DND-41 (cell line): ENCODE data around the gene KRT80.

Experiments
- ATAC-seq: fragments of 200-7000 bp; cut with Tn5 transposase; 3 replicates; pipeline ENCODE4 v1.9.1; 2021; ENCODE audit warnings: low read depth; ENCODE audit not compliant: insufficient read depth
- DNase-seq: peaks from one replicate; pipeline ENCODE4 v3.0.0-alpha.2; 2020
- H2AFZ ChIP-seq: 2 replicates; pipeline ENCODE4 v1.6.0; 2012; ENCODE audit warnings: low read depth, low read length
- H3K27ac ChIP-seq: 2 replicates; pipeline ENCODE4 v1.5.1; 2012; ENCODE audit warnings: low read length, inconsistent platforms
- H3K27me3 ChIP-seq: fragments of 200-600 bp; sonication (generic); 2 replicates; pipeline ENCODE4 v1.6.0; 2012; ENCODE audit warnings: low read length, mild to moderate bottlenecking, inconsistent platforms; ENCODE audit not compliant: insufficient read depth, poor library complexity
- H3K36me3 ChIP-seq: 2 replicates; pipeline ENCODE4 v1.5.1; 2012; ENCODE audit warnings: low read length, inconsistent platforms; ENCODE audit not compliant: insufficient read depth
- H3K4me1 ChIP-seq: 2 replicates; pipeline ENCODE4 v1.5.1; 2012; ENCODE audit warnings: mild to moderate bottlenecking, low read length; ENCODE audit not compliant: insufficient read depth
- H3K4me2 ChIP-seq: 2 replicates; pipeline ENCODE4 v1.6.0; 2012; ENCODE audit warnings: mild to moderate bottlenecking, moderate library complexity, low read length, inconsistent platforms; ENCODE audit not compliant: insufficient read depth
- H3K4me3 ChIP-seq, 2 experiments: fragments of 200-600 bp in 1 of 2; shearing (Covaris generic) in 1 of 2; 2 replicates each; pipeline ENCODE4 v1.5.1; 2012 to 2016; ENCODE audit warnings: inconsistent platforms in 2 of 2, low read length in 2 of 2, mild to moderate bottlenecking in 2 of 2, low read depth in 1 of 2, moderate library complexity in 1 of 2
- H3K79me2 ChIP-seq: 2 replicates; pipeline ENCODE4 v1.6.0; 2012; ENCODE audit warnings: low read length, inconsistent platforms; ENCODE audit not compliant: insufficient read depth
- H3K9ac ChIP-seq: 2 replicates; pipeline ENCODE4 v1.6.0; 2012; ENCODE audit warnings: low read depth, mild to moderate bottlenecking, inconsistent platforms, low read length, moderate library complexity
- H3K9me3 ChIP-seq: 2 replicates; pipeline ENCODE4 v1.5.1; 2012; ENCODE audit warnings: low read length, moderate library complexity, mild to moderate bottlenecking, inconsistent platforms; ENCODE audit not compliant: insufficient read depth, severe bottlenecking
- H4K20me1 ChIP-seq: 2 replicates; pipeline ENCODE4 v1.6.0; 2012; ENCODE audit warnings: low read length; ENCODE audit not compliant: insufficient read depth
- EZH2 ChIP-seq: IDR thresholded peaks from 3 replicates; pipeline ENCODE4 v1.6.1; 2012; ENCODE audit warnings: borderline replicate concordance, low read depth, mild to moderate bottlenecking, moderate library complexity, low read length, inconsistent platforms; ENCODE audit not compliant: severe bottlenecking
- TF ChIP-seq, protein P1 (sequence below): IDR thresholded peaks from 2 replicates; pipeline ENCODE4 v1.5.1; 2012; ENCODE audit warnings: borderline replicate concordance, low read length, moderate library complexity, mild to moderate bottlenecking; ENCODE audit not compliant: poor library complexity, severe bottlenecking; ENCODE audit errors: extremely low read depth

Gene KRT80

DNA sequence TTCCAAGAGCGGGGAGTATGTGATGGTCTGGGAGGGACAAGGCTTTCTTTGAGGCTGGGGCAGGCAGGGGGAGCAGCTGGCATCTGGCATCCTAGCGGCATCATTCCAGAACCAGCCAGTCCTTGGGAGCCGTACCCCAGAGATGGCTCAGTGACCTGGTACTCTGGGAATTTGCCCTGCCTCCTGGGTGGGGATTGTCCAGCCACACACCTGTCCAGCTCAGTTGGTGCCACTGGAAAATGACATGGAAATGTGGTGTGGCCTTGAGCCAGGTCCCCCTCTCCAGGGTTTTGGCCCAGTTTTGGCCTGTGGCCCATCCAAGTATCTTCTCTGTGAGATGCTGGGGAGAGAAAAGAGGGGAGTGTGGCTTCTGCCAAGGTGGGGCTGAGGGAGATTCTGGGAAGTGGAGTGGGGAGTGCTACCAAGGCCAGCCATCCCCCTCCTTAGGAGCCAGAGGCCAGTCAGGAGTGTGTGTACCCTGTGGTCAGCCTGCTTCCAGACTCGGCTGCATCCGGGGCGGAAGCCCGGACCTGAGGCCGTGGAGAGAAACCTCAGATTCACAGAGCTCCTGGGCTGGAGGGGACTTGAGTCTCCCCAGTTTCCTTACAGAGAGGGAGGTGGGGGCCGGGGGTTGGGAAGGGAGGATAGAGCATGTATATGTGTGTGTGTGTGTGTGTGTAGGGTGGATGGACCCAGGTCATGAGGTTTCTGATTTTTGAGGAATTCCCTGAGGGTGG, 14.7 kb upstream of the KRT80 start:
- H3K36me3 ChIP-seq, result no peaks in the 10 kb centered on the region
- H3K27me3 ChIP-seq, result peaks cover 3% of the 10 kb centered on the region
- H3K4me2 ChIP-seq, result no peak overlapping the region
- ATAC-seq (no peak), DNase-seq (no peak)
- no peaks in the 10 kb centered on the region for H4K20me1 ChIP-seq
- no peaks in the 10 kb centered on the region for H3K9me3 ChIP-seq
- no peak overlapping the region for H3K4me3 ChIP-seq
- no peak overlapping the region for H2AFZ ChIP-seq
- H3K4me1 ChIP-seq, result no peaks in the 10 kb centered on the region
- no peaks in the 10 kb centered on the region for H3K79me2 ChIP-seq
- no peak overlapping the region for H3K27ac ChIP-seq
- no peak for TF ChIP-seq EZH2
- TF ChIP-seq, protein P1, sequence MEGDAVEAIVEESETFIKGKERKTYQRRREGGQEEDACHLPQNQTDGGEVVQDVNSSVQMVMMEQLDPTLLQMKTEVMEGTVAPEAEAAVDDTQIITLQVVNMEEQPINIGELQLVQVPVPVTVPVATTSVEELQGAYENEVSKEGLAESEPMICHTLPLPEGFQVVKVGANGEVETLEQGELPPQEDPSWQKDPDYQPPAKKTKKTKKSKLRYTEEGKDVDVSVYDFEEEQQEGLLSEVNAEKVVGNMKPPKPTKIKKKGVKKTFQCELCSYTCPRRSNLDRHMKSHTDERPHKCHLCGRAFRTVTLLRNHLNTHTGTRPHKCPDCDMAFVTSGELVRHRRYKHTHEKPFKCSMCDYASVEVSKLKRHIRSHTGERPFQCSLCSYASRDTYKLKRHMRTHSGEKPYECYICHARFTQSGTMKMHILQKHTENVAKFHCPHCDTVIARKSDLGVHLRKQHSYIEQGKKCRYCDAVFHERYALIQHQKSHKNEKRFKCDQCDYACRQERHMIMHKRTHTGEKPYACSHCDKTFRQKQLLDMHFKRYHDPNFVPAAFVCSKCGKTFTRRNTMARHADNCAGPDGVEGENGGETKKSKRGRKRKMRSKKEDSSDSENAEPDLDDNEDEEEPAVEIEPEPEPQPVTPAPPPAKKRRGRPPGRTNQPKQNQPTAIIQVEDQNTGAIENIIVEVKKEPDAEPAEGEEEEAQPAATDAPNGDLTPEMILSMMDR, result no peak
- no peak overlapping the region for H3K9ac ChIP-seq

DNA sequence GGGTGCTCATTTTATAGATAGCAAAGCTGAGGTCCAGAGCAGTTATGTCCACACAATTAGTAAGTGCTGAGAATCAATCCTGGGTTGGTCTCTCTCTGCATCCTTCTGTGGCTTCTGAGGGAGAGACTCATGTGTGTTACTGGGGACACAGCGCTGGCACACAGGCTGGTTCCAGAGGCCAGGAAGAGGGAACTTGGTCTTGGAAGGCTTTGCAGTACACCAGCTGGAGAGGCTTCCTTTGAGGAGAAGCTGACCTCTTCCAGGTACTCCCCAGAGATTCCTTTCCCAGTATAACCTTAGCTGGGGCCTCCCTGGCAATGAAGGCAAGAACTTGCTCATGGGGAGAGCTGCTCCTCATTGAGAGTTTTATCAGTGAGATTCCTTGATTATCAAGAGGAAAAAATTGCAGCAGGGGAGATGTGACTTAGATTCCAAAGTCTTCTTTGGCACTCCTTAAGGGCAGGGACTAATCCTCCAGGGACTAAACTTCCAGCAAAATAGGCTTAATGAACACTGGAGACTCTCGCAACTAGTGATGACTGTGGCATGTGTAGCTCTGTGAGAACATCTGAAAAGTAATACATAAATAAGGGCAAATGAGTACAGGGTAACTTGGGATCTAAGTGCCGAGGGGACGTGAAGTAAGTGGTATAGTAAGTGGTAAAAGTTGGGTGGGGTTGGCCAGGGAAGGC, 13.9 kb upstream of the KRT80 start:
- Histone ChIP-seq H3K4me3 (no peak overlapping the region), H3K36me3 (no peaks in the 10 kb centered on the region), H3K9ac (no peak overlapping the region), H3K79me2 (no peaks in the 10 kb centered on the region), H3K27me3 (peaks cover 3% of the 10 kb centered on the region), H3K9me3 (no peaks in the 10 kb centered on the region), H3K4me1 (no peaks in the 10 kb centered on the region), H2AFZ (no peak overlapping the region), H3K27ac (no peak overlapping the region), H4K20me1 (no peaks in the 10 kb centered on the region), H3K4me2 (no peak overlapping the region)
- ATAC-seq (no peak), DNase-seq (no peak)
- no peak for TF ChIP-seq EZH2

DNA sequence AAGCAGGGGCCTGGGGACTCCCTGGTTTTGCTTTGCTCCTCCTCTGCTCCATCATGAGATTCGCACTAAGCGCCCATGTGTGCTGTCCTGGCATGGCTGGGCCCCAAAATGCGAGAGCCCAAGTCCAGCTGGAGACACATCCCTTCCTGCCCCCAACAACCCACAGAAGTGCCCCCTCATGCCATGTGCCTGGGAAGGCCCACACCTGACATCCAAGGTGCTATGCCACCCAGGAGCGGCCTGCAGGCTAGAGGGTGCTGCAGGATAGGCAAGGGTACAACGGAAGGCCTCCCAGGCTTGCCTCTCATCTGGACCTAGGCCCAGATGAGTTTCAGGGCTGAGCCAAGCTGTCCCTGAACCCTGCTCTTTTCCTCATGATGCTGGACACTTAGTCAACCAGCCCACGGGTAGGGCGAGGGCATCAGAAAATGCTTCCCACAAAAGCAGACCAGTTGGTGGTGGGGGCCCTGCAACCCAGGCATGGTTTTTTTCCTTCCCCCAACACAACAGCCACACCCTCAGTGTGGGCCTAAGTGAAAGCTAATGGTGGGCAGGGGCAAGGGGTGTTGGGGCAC, 13.2 kb upstream of the KRT80 start:
- H3K27ac ChIP-seq, result no peak overlapping the region
- H3K9ac ChIP-seq, result no peak overlapping the region
- H3K36me3 ChIP-seq, result no peaks in the 10 kb centered on the region
- H4K20me1 ChIP-seq, result no peaks in the 10 kb centered on the region
- no peaks in the 10 kb centered on the region for H3K4me1 ChIP-seq
- H3K4me2 ChIP-seq, result no peak overlapping the region
- H3K4me3 ChIP-seq, result no peak overlapping the region
- DNase-seq (no peak), ATAC-seq (no peak)
- H3K79me2 ChIP-seq, result no peaks in the 10 kb centered on the region
- peaks cover 3% of the 10 kb centered on the region for H3K27me3 ChIP-seq
- no peaks in the 10 kb centered on the region for H3K9me3 ChIP-seq
- no peak for TF ChIP-seq EZH2
- TF ChIP-seq, protein P1, result no peak
- no peak overlapping the region for H2AFZ ChIP-seq
